H1 (cell line): ENCODE data around the gene PTPRC. TPM values are rescaled to one million over a fixed set of nuclear protein-coding genes. Genes with fewer than 3 reads are reported as not detected.

Source experiments
- CTCF ChIA-PET: fragments of 300-600 bp; sonication (Branson Sonifier 250); formaldehyde crosslinking; loops from one replicate; lab custom pipeline; 2021; ENCODE audit not compliant: partially characterized antibody; lab: Charles Lee
- POLR2A ChIA-PET: fragments of 300-600 bp; sonication (Branson Sonifier 250); formaldehyde crosslinking; loops from one replicate; lab custom pipeline; 2021; ENCODE audit warnings: inconsistent platforms; ENCODE audit not compliant: partially characterized antibody; lab: Charles Lee
- DNase-seq, 2 experiments: peaks; one replicate each; pipeline versions ENCODE4 v3.0.0 to v3.0.0-alpha.2; 2010 to 2022; ENCODE audit warnings: low spot score in 2 of 2, low read depth in 1 of 2, mixed read lengths in 1 of 2
- FAIRE-seq: peaks from 2 replicates; lab custom pipeline; 2011; peaks lifted over from hg19 to GRCh38; lab: Jason Lieb, UNC
- H2AFZ ChIP-seq: 2 replicates; pipeline ENCODE4 v1.8.1; 2012; ENCODE audit warnings: low read length, inconsistent platforms
- H2AK5ac ChIP-seq: 2 replicates; pipeline ENCODE4 v1.6.1; 2013; ENCODE audit warnings: low read depth, low read length
- H2BK120ac ChIP-seq: replicated peaks from 2 replicates; pipeline ENCODE3; 2013; ENCODE audit warnings: low read depth, low read length, inconsistent platforms
- H2BK12ac ChIP-seq: 2 replicates; pipeline ENCODE4 v1.6.1; 2013; ENCODE audit warnings: low read depth, low read length
- H2BK15ac ChIP-seq: 2 replicates; pipeline ENCODE4 v1.6.1; 2013; ENCODE audit warnings: low read length
- H2BK20ac ChIP-seq: 2 replicates; pipeline ENCODE4 v1.6.1; 2013; ENCODE audit warnings: low read length
- H2BK5ac ChIP-seq: 2 replicates; pipeline ENCODE4 v1.6.1; 2013; ENCODE audit warnings: low read depth, low read length
- H3K14ac ChIP-seq: 2 replicates; pipeline ENCODE4 v1.6.1; 2013; ENCODE audit warnings: inconsistent platforms; ENCODE audit not compliant: insufficient read length
- H3K18ac ChIP-seq: 2 replicates; pipeline ENCODE4 v1.6.1; 2013; ENCODE audit warnings: low read length; ENCODE audit errors: extremely low read depth
- H3K23ac ChIP-seq: 2 replicates; pipeline ENCODE4 v1.6.1; 2013; ENCODE audit warnings: inconsistent platforms; ENCODE audit not compliant: insufficient read length
- H3K23me2 ChIP-seq: 2 replicates; pipeline ENCODE4 v1.6.1; 2013; ENCODE audit warnings: low read depth, low read length
- H3K27ac ChIP-seq: 2 replicates; pipeline ENCODE4 v1.6.1; 2011; ENCODE audit warnings: low read depth, low read length, inconsistent platforms
- H3K27me3 ChIP-seq, 4 experiments: replicated peaks in 1 of 4; 1 replicate in 1 of 4; 2 replicates in 3 of 4; pipeline versions ENCODE4 v1.6.1 to v1.8.1; 2011 to 2013; ENCODE audit warnings: low read length in 3 of 4, mild to moderate bottlenecking in 3 of 4, inconsistent platforms in 2 of 4, mixed read lengths in 2 of 4, moderate library complexity in 1 of 4; ENCODE audit not compliant: control insufficient read depth in 3 of 4, insufficient read depth in 3 of 4; ENCODE audit errors: extremely low read depth in 1 of 4
- H3K36me3 ChIP-seq, 4 experiments: 2 replicates each; pipeline versions ENCODE4 v1.6.1 to v1.8.1; 2011 to 2013; ENCODE audit warnings: mild to moderate bottlenecking in 4 of 4, low read length in 3 of 4, moderate library complexity in 2 of 4, control low read depth in 1 of 4, inconsistent platforms in 1 of 4; ENCODE audit not compliant: insufficient read depth in 4 of 4, control insufficient read depth in 2 of 4
- H3K4ac ChIP-seq: replicated peaks from 2 replicates; pipeline ENCODE3; 2013; ENCODE audit warnings: low read length, low read depth, mixed read lengths, inconsistent platforms; ENCODE audit not compliant: insufficient read length
- H3K4me1 ChIP-seq, 4 experiments: replicated peaks in 1 of 4; 1 replicate in 1 of 4; 2 replicates in 3 of 4; pipeline versions ENCODE4 v1.6.1 to v1.8.1; 2011 to 2013; ENCODE audit warnings: low read length in 3 of 4, inconsistent platforms in 2 of 4, mixed read lengths in 1 of 4; ENCODE audit not compliant: insufficient read depth in 4 of 4, control insufficient read depth in 3 of 4
- H3K4me2 ChIP-seq, 2 experiments: 2 replicates each; pipeline versions ENCODE4 v1.6.1 to v1.8.1; 2011 to 2013; ENCODE audit warnings: low read depth in 2 of 2, low read length in 2 of 2, control low read depth in 1 of 2, inconsistent platforms in 1 of 2, mild to moderate bottlenecking in 1 of 2; ENCODE audit not compliant: insufficient read depth in 1 of 2
- H3K4me3 ChIP-seq, 4 experiments: fragments of 200-600, 300-600 bp in 1 of 4; sonication (generic), shearing (Covaris generic), sonication (Bioruptor Twin) in 1 of 4; 2 replicates each; pipeline versions ENCODE4 v1.5.1 to v1.8.1; 2011 to 2016; ENCODE audit warnings: low read length in 4 of 4, low read depth in 3 of 4, control low read depth in 2 of 4, inconsistent platforms in 2 of 4, mild to moderate bottlenecking in 2 of 4, mixed read lengths in 1 of 4, moderate library complexity in 1 of 4; ENCODE audit not compliant: insufficient read depth in 2 of 4; ENCODE audit errors: extremely low read depth in 1 of 4
- H3K56ac ChIP-seq: replicated peaks from 2 replicates; pipeline ENCODE3; 2013; ENCODE audit warnings: low read depth, mild to moderate bottlenecking, mixed read lengths, low read length, inconsistent platforms; ENCODE audit not compliant: insufficient read length
- H3K79me1 ChIP-seq: 2 replicates; pipeline ENCODE4 v1.6.1; 2013; ENCODE audit warnings: low read depth, low read length, control low read depth
- H3K79me2 ChIP-seq, 2 experiments: 2 replicates each; pipeline versions ENCODE4 v1.6.1 to v1.8.1; 2012 to 2013; ENCODE audit warnings: low read length in 2 of 2, mild to moderate bottlenecking in 2 of 2, inconsistent platforms in 1 of 2; ENCODE audit not compliant: insufficient read depth in 2 of 2, control insufficient read depth in 1 of 2
- H3K9ac ChIP-seq, 4 experiments: replicated peaks in 1 of 4; 1 replicate in 1 of 4; 2 replicates in 3 of 4; pipeline versions ENCODE4 v1.6.1 to v1.8.1; 2011 to 2013; ENCODE audit warnings: low read depth in 3 of 4, low read length in 3 of 4, control low read depth in 2 of 4, mild to moderate bottlenecking in 2 of 4, moderate library complexity in 2 of 4, inconsistent platforms in 1 of 4; ENCODE audit errors: extremely low read depth in 1 of 4
- H3K9me3 ChIP-seq, 2 experiments: 2 replicates each; pipeline versions ENCODE4 v1.6.1 to v1.8.1; 2012 to 2013; ENCODE audit warnings: mild to moderate bottlenecking in 2 of 2, moderate library complexity in 2 of 2, control low read depth in 1 of 2, inconsistent platforms in 1 of 2, low read depth in 1 of 2, low read length in 1 of 2, mixed read lengths in 1 of 2; ENCODE audit not compliant: insufficient read depth in 2 of 2
- H4K20me1 ChIP-seq, 2 experiments: replicated peaks in 1 of 2; 2 replicates each; pipeline versions ENCODE3 to v1.8.1; 2011 to 2013; ENCODE audit warnings: inconsistent platforms in 2 of 2, low read length in 2 of 2, mild to moderate bottlenecking in 1 of 2; ENCODE audit not compliant: insufficient read depth in 2 of 2, control insufficient read depth in 1 of 2
- H4K5ac ChIP-seq: 2 replicates; pipeline ENCODE4 v1.6.1; 2013; ENCODE audit warnings: low read length, low read depth, mixed read lengths, inconsistent platforms; ENCODE audit not compliant: insufficient read length
- H4K8ac ChIP-seq: 2 replicates; pipeline ENCODE4 v1.8.0; 2013; ENCODE audit warnings: mild to moderate bottlenecking, moderate library complexity, low read length, inconsistent platforms; ENCODE audit not compliant: insufficient read depth; ENCODE audit errors: extremely low read depth
- H4K91ac ChIP-seq: replicated peaks from 2 replicates; pipeline ENCODE3; 2013; ENCODE audit warnings: low read length, mixed read lengths, inconsistent platforms; ENCODE audit not compliant: insufficient read length
- CBX5 ChIP-seq: fragments of 300-800, 300-1000 bp; sonication (generic); IDR thresholded peaks from 2 replicates; pipeline ENCODE4 v1.7.1; 2016; ENCODE audit warnings: antibody characterized with exemption, low read length, low read depth
- KDM4A ChIP-seq: IDR thresholded peaks from one replicate; pipeline ENCODE4 v1.7.1; 2012; ENCODE audit warnings: low read depth, mild to moderate bottlenecking, moderate library complexity, low read length, inconsistent platforms; ENCODE audit not compliant: severe bottlenecking
- polyA plus RNA-seq, 7 experiments: library from polyadenylated mRNA; depleted of rRNA in 3 of 7; stranded (reverse) in 5 of 7; unstranded in 2 of 7; fragments of >200 nt in 5 of 7; fragments of 200-250 nt in 2 of 7; gene quantifications; 1 replicate in 5 of 7; 2 replicates in 1 of 7; 4 replicates in 1 of 7; pipeline versions ENCODE4 v1.2.1 to v1.2.3, GENCODE V29; 2011 to 2013; ENCODE audit warnings: missing spikeins in 2 of 7, mixed read lengths in 2 of 7
- total RNA-seq: library from RNA; stranded (reverse); fragmentation: NEBNext Ultra II Directional; extraction: Animal tissue kit (Norgen Biotek cat#: 25700); gene quantifications from 2 replicates; pipeline ENCODE4 v1.2.1, GENCODE V29; 2021

PTPRC gene
- total and polyA plus RNA-seq, 2 of the 8 experiments (the other 6 are each of a cell fraction or from before 2014, with no cell fraction given): 0.05 TPM; not detected in 1

DNA sequence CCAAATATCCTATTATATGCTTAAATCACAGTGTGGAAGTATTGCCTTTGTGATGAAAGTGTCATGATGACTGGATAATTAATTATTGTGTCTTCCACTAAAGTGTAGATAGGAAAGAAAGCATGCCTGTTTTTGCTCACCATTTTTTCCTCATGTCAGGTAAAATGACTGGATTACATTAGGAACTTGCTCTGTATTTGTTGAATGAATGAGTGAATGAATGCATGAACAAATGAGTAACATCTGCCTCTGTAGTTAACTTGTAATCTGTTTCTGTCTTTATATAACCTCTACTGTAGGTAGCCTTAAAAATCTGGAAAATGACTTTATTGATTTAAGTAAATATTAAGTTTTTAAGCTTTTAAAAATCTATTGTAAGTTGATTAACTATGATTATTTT lies 2.9 kb upstream of the PTPRC start:
- no peaks in the 10 kb centered on the region for H3K27me3 ChIP-seq
- no peak overlapping the region for H4K91ac ChIP-seq
- no peak overlapping the region for H2BK12ac ChIP-seq
- H2BK20ac ChIP-seq: no peak overlapping the region
- no peak overlapping the region for H2BK15ac ChIP-seq
- H3K4ac ChIP-seq: no peak overlapping the region
- H2BK5ac ChIP-seq: no peak overlapping the region
- H3K79me2 ChIP-seq: no peaks in the 10 kb centered on the region
- H2AK5ac ChIP-seq: no peak overlapping the region
- H3K14ac ChIP-seq: no peak overlapping the region
- FAIRE-seq: no peak
- H4K20me1 ChIP-seq: no peaks in the 10 kb centered on the region
- DNase-seq: no peak
- H3K56ac ChIP-seq: no peak overlapping the region
- H2AFZ ChIP-seq: no peak overlapping the region
- H3K4me3 ChIP-seq: no peak overlapping the region
- no peak overlapping the region for H3K27ac ChIP-seq
- H3K4me2 ChIP-seq: no peak overlapping the region
- H3K23me2 ChIP-seq: no peaks in the 10 kb centered on the region
- no peaks in the 10 kb centered on the region for H3K79me1 ChIP-seq
- POLR2A ChIA-PET: interaction anchor here (0.9 kb wide), 1 partner anchor 9 kb away, joined by 3 read pairs; no protein-coding TSS in a partner anchor
- no peaks in the 10 kb centered on the region for H3K9me3 ChIP-seq
- no peaks in the 10 kb centered on the region for H3K36me3 ChIP-seq
- no peak for TF ChIP-seq KDM4A
- TF ChIP-seq CBX5: no peak
- H3K4me1 ChIP-seq: no peaks in the 10 kb centered on the region
- no peak overlapping the region for H2BK120ac ChIP-seq
- H3K23ac ChIP-seq: no peak overlapping the region
- H4K5ac ChIP-seq: no peak overlapping the region
- H3K18ac ChIP-seq: no peak overlapping the region
- no peak overlapping the region for H4K8ac ChIP-seq
- CTCF ChIA-PET: interaction anchor here (0.6 to 1.2 kb wide), 3 partner anchors 50 to 105 kb away, joined by 3 to 6 read pairs (median 3); no protein-coding TSS in a partner anchor
- no peak overlapping the region for H3K9ac ChIP-seq
